ENCODE data around the gene BRF1.

Gene BRF1

GRCh38 chr14:105209646-105210045, 91.2 kb downstream of the BRF1 start:
- no peak for TF ChIP-seq EP300 (IDR thresholded peaks at IDR 0.05; ENCODE audit: borderline replicate concordance)
- no peak for TF ChIP-seq NFIC (IDR thresholded peaks at IDR 0.05)
- no peak for TF ChIP-seq YY1 (IDR thresholded peaks at IDR 0.05; ENCODE audit: low read depth)
- no peak for TF ChIP-seq TAF1 (IDR thresholded peaks at IDR 0.05; ENCODE audit: low read depth)
- TF ChIP-seq TEAD4 (IDR thresholded peaks at IDR 0.05) = no peak
- TF ChIP-seq, protein P1, sequence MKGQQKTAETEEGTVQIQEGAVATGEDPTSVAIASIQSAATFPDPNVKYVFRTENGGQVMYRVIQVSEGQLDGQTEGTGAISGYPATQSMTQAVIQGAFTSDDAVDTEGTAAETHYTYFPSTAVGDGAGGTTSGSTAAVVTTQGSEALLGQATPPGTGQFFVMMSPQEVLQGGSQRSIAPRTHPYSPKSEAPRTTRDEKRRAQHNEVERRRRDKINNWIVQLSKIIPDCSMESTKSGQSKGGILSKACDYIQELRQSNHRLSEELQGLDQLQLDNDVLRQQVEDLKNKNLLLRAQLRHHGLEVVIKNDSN (IDR thresholded peaks at IDR 0.05) = no peak
- TF ChIP-seq ZBTB7A (IDR thresholded peaks at IDR 0.05; ENCODE audit: low read depth) = no peak
- TF ChIP-seq, protein P2, sequence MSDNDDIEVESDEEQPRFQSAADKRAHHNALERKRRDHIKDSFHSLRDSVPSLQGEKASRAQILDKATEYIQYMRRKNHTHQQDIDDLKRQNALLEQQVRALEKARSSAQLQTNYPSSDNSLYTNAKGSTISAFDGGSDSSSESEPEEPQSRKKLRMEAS (IDR thresholded peaks at IDR 0.05) = no peak
- TF ChIP-seq RAD21 (IDR thresholded peaks at IDR 0.05; ENCODE audit: low read depth) = no peak
- no peak for TF ChIP-seq CEBPB (IDR thresholded peaks at IDR 0.05)
- no peak for TF ChIP-seq TCF12 (IDR thresholded peaks at IDR 0.05; ENCODE audit: low read depth)
- no peak for TF ChIP-seq FOXM1 (IDR thresholded peaks at IDR 0.05; ENCODE audit: borderline replicate concordance, low read depth)
- TF ChIP-seq CREB1 (IDR thresholded peaks at IDR 0.05; ENCODE audit: low read depth) = no peak

GRCh38 chr14:105209091-105209490, 91.7 kb downstream of the BRF1 start:
- TF ChIP-seq TEAD4 (IDR thresholded peaks at IDR 0.05) = no peak
- TF ChIP-seq CEBPB (IDR thresholded peaks at IDR 0.05) = no peak
- TF ChIP-seq NFIC (IDR thresholded peaks at IDR 0.05) = no peak
- TF ChIP-seq EGR1 (IDR thresholded peaks at IDR 0.05) = no peak
- TF ChIP-seq, protein P1 (IDR thresholded peaks at IDR 0.05) = no peak
- no peak for TF ChIP-seq ZBTB7A (IDR thresholded peaks at IDR 0.05; ENCODE audit: low read depth)
- TF ChIP-seq YY1 (IDR thresholded peaks at IDR 0.05; ENCODE audit: low read depth) = no peak
- no peak for TF ChIP-seq TAF1 (IDR thresholded peaks at IDR 0.05; ENCODE audit: low read depth)
- no peak for TF ChIP-seq EP300 (IDR thresholded peaks at IDR 0.05; ENCODE audit: borderline replicate concordance)
- no peak for TF ChIP-seq FOXM1 (IDR thresholded peaks at IDR 0.05; ENCODE audit: borderline replicate concordance, low read depth)
- no peak for TF ChIP-seq RAD21 (IDR thresholded peaks at IDR 0.05; ENCODE audit: low read depth)
- no peak for TF ChIP-seq TCF12 (IDR thresholded peaks at IDR 0.05; ENCODE audit: low read depth)
- TF ChIP-seq CREB1 (IDR thresholded peaks at IDR 0.05; ENCODE audit: low read depth) = no peak
- TF ChIP-seq, protein P2 (IDR thresholded peaks at IDR 0.05) = no peak
- TF ChIP-seq REST (IDR thresholded peaks at IDR 0.05; ENCODE audit: low read depth) = no peak

DNA sequence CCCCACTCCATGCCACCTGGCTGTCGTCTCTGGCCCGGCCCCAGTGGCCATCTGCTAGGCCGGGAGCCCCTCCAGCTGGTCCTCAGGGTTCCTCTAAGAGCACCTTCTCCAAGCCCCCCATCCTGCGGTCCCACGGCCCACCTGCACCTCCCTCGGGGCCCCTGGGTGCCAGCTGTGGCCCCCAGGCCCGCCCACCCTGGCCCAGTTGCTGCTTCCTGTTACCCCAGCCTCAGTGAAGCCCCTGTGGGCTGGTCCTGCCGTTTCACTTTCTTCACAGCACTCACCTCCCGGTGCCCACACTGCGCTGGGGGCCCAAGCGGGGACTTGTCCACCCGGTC, 92.1 kb downstream of the BRF1 start:
- TF ChIP-seq NFIC (IDR thresholded peaks at IDR 0.05) = no peak
- no peak for TF ChIP-seq CREB1 (IDR thresholded peaks at IDR 0.05; ENCODE audit: low read depth)
- no peak for TF ChIP-seq TEAD4 (IDR thresholded peaks at IDR 0.05)

GRCh38 chr14:105207996-105208737, 92.6 kb downstream of the BRF1 start:
- no peak for TF ChIP-seq CREB1 (IDR thresholded peaks at IDR 0.05; ENCODE audit: low read depth)
- no peak for TF ChIP-seq EP300 (IDR thresholded peaks at IDR 0.05; ENCODE audit: borderline replicate concordance)
- TF ChIP-seq CEBPB (IDR thresholded peaks at IDR 0.05) = no peak
- no peak for TF ChIP-seq TCF12 (IDR thresholded peaks at IDR 0.05; ENCODE audit: low read depth)
- TF ChIP-seq ZBTB7A (IDR thresholded peaks at IDR 0.05; ENCODE audit: low read depth) = no peak
- TF ChIP-seq REST (IDR thresholded peaks at IDR 0.05; ENCODE audit: low read depth) = no peak
- no peak for TF ChIP-seq TEAD4 (IDR thresholded peaks at IDR 0.05)
- TF ChIP-seq NFIC (IDR thresholded peaks at IDR 0.05) = no peak
- TF ChIP-seq FOXM1 (IDR thresholded peaks at IDR 0.05; ENCODE audit: borderline replicate concordance, low read depth) = no peak
- TF ChIP-seq, protein P1 (IDR thresholded peaks at IDR 0.05) = no peak
- TF ChIP-seq YY1 (IDR thresholded peaks at IDR 0.05; ENCODE audit: low read depth) = no peak
- no peak for TF ChIP-seq TAF1 (IDR thresholded peaks at IDR 0.05; ENCODE audit: low read depth)
- no peak for TF ChIP-seq EGR1 (IDR thresholded peaks at IDR 0.05)
- TF ChIP-seq RAD21 (IDR thresholded peaks at IDR 0.05; ENCODE audit: low read depth) = no peak
- TF ChIP-seq, protein P2 (IDR thresholded peaks at IDR 0.05) = no peak

DNA sequence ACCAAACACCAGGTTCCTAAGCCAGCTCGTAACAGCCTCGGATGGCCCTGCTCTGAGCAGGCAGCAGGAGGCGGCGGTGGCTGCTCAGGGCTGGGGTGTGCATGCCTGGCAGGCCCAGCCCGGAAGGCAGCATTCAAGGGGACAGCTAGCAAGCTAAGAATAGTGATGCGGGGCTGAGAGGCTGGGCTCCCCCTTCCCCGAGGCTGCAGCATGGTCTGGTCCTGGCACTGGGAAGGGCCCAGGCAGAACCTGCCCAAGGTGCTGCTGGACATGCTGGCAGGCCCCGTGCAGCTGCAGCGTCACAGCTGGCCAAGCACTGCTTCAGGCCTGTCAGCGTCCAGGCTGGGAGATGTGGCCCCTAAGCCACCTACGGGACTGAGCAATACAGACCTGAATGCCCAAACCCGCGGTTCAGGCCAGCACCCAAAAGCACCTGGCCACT, 93.3 kb downstream of the BRF1 start:
- TF ChIP-seq CREB1 (IDR thresholded peaks at IDR 0.05; ENCODE audit: low read depth) (no peak), ZBTB7A (IDR thresholded peaks at IDR 0.05; ENCODE audit: low read depth) (no peak), YY1 (IDR thresholded peaks at IDR 0.05; ENCODE audit: low read depth) (no peak), EP300 (IDR thresholded peaks at IDR 0.05; ENCODE audit: borderline replicate concordance) (no peak), TAF1 (IDR thresholded peaks at IDR 0.05; ENCODE audit: low read depth) (no peak), EGR1 (IDR thresholded peaks at IDR 0.05) (no peak), FOXM1 (IDR thresholded peaks at IDR 0.05; ENCODE audit: borderline replicate concordance, low read depth) (no peak), TCF12 (IDR thresholded peaks at IDR 0.05; ENCODE audit: low read depth) (no peak), TEAD4 (IDR thresholded peaks at IDR 0.05) (no peak), CEBPB (IDR thresholded peaks at IDR 0.05) (no peak), NFIC (IDR thresholded peaks at IDR 0.05) (no peak), REST (IDR thresholded peaks at IDR 0.05; ENCODE audit: low read depth) (no peak), RAD21 (IDR thresholded peaks at IDR 0.05; ENCODE audit: low read depth) (no peak)
- TF ChIP-seq, protein P2 (IDR thresholded peaks at IDR 0.05) = no peak
- TF ChIP-seq, protein P1 (IDR thresholded peaks at IDR 0.05) = no peak

All from Ishikawa (cell line).